Prostate gland (tissue), 2 donors: ENCODE data around the gene KANSL3. TPM values are rescaled to one million over a fixed set of nuclear protein-coding genes. Genes with fewer than 3 reads are reported as not detected.

ENCODE experiments used
- DNase-seq: peaks from one replicate; pipeline ENCODE4 v3.0.0-alpha.2; 2019; ENCODE audit warnings: low spot score
- H3K27ac ChIP-seq, 2 donors: fragments of 200-600 bp; sonication (generic); 2 replicates each; pipeline ENCODE4 v1.5.1; 2017 to 2019
- H3K27me3 ChIP-seq: fragments of 200-600 bp; sonication (generic); replicated peaks from 2 replicates; pipeline ENCODE4 v1.5.1; 2019; ENCODE audit not compliant: insufficient read depth
- H3K36me3 ChIP-seq, 2 donors: fragments of 200-600 bp; sonication (generic); 1 replicate in 1 of 2; 2 replicates in 1 of 2; pipeline versions ENCODE4 v1.5.1 to v1.8.1; 2017 to 2019
- H3K4me1 ChIP-seq: fragments of 200-600 bp; sonication (generic); replicated peaks from 2 replicates; pipeline ENCODE4 v1.5.1; 2019
- H3K4me3 ChIP-seq, 2 donors: fragments of 200-600 bp; sonication (generic); 2 replicates each; pipeline ENCODE4 v1.5.1; 2017 to 2019
- H3K9me3 ChIP-seq: fragments of 200-600 bp; sonication (generic); 2 replicates; pipeline ENCODE4 v1.5.1; 2017
- CTCF ChIP-seq, 4 experiments: fragments of 200-600 bp in 2 of 4; fragments of 450-650 bp in 2 of 4; sonication (generic) in 2 of 4; IDR thresholded peaks; 1 replicate in 3 of 4; 2 replicates in 1 of 4; pipeline ENCODE4 v1.5.1; 2016 to 2019; ENCODE audit warnings: antibody characterized with exemption in 4 of 4, mild to moderate bottlenecking in 2 of 4, moderate library complexity in 2 of 4
- POLR2A ChIP-seq: fragments of 450-650 bp; IDR thresholded peaks from one replicate; pipeline ENCODE4 v1.6.1; 2016; ENCODE audit warnings: antibody characterized with exemption, mild to moderate bottlenecking
- POLR2AphosphoS5 ChIP-seq: sonication (generic); formaldehyde crosslinking; IDR thresholded peaks from one replicate; pipeline ENCODE4 v1.6.1; 2017; ENCODE audit warnings: antibody characterized with exemption
- WGBS: methylation state at CpG from one replicate; pipeline ENCODE4 v1.1.5; 2018; 5-methylcytosine and 5-hydroxymethylcytosine counted together
- intact Hi-C: fragments of 100-400 bp; cut with DNase I; formaldehyde crosslinking; loops from one replicate; pipeline ENCODE4 v1.14.2; 2022
- total RNA-seq, 2 donors: library from RNA; depleted of rRNA; stranded (reverse); fragments of >200 nt; gene quantifications; one replicate each; pipeline ENCODE4 v1.1.0, GENCODE V29; 2016

The KANSL3 gene
- total RNA-seq, 2 donors from 2014 or later = 41.3 to 70.0 TPM

GRCh38 chr2:96575785-96576456, 62.2 kb downstream of the KANSL3 start:
- no peaks in the 10 kb centered on the region for H3K9me3 ChIP-seq
- H3K4me3 ChIP-seq = no peak overlapping the region
- H3K36me3 ChIP-seq = no peaks in the 10 kb centered on the region
- no peaks in the 10 kb centered on the region for H3K27me3 ChIP-seq
- no peak overlapping the region for H3K27ac ChIP-seq
- DNase-seq = no peak
- TF ChIP-seq POLR2A (no peak), POLR2AphosphoS5 (no peak), CTCF (IDR thresholded peaks at IDR 0.05) (no peak)
- 79% methylated on average over 1 of the region's 1 CpG for WGBS
- no peaks in the 10 kb centered on the region for H3K4me1 ChIP-seq
- intact Hi-C loops = no loop called here

GRCh38 chr2:96574364-96574763, 63.7 kb downstream of the KANSL3 start:
- intact Hi-C loops = no loop called here
- no peak for DNase-seq
- Histone ChIP-seq H3K9me3 (no peaks in the 10 kb centered on the region), H3K27ac (no peak overlapping the region), H3K4me1 (no peaks in the 10 kb centered on the region), H3K36me3 (no peaks in the 10 kb centered on the region), H3K4me3 (no peak overlapping the region), H3K27me3 (no peaks in the 10 kb centered on the region)
- no peak for TF ChIP-seq POLR2AphosphoS5
- TF ChIP-seq POLR2A = no peak
- no peak for TF ChIP-seq CTCF (IDR thresholded peaks at IDR 0.05)
- WGBS = 90% methylated on average over 2 of the region's 2 CpGs

- H3K4me3 ChIP-seq = no peak overlapping the region
- no peaks in the 10 kb centered on the region for H3K4me1 ChIP-seq
- H3K27me3 ChIP-seq = no peaks in the 10 kb centered on the region
- H3K9me3 ChIP-seq = no peaks in the 10 kb centered on the region
- intact Hi-C loops = no loop called here
- H3K36me3 ChIP-seq = no peaks in the 10 kb centered on the region
- no peak for DNase-seq
- H3K27ac ChIP-seq = no peak overlapping the region
- WGBS = 79% methylated on average over 3 of the region's 3 CpGs
- TF ChIP-seq CTCF (IDR thresholded peaks at IDR 0.05) (no peak), POLR2A (no peak), POLR2AphosphoS5 (no peak)
These were observed 70.0 kb downstream of the KANSL3 start for GRCh38 chr2:96568094-96568493.

GRCh38 chr2:96565111-96565510, 73.0 kb downstream of the KANSL3 start:
- 67% methylated on average over 5 of the region's 5 CpGs for WGBS
- no peak for DNase-seq

More at GRCh38 chr2:96565111-96565510, 73.0 kb downstream of the KANSL3 start:
- no peak for TF ChIP-seq POLR2AphosphoS5
- TF ChIP-seq CTCF (IDR thresholded peaks at IDR 0.05) = no peak
- no peak for TF ChIP-seq POLR2A
- intact Hi-C loops = no loop called here
- no peaks in the 10 kb centered on the region for H3K27me3 ChIP-seq
- no peak overlapping the region for H3K4me3 ChIP-seq
- H3K9me3 ChIP-seq = no peaks in the 10 kb centered on the region
- no peaks in the 10 kb centered on the region for H3K4me1 ChIP-seq
- no peaks in the 10 kb centered on the region for H3K36me3 ChIP-seq
- H3K27ac ChIP-seq = no peak overlapping the region
